ENCODE results near the gene C1GALT1. TPM values are rescaled to one million over a fixed set of nuclear protein-coding genes. Genes with fewer than 3 reads are reported as not detected.

Gene C1GALT1
- total RNA-seq, 1 donor from 2014 or later = 164 TPM

DNA sequence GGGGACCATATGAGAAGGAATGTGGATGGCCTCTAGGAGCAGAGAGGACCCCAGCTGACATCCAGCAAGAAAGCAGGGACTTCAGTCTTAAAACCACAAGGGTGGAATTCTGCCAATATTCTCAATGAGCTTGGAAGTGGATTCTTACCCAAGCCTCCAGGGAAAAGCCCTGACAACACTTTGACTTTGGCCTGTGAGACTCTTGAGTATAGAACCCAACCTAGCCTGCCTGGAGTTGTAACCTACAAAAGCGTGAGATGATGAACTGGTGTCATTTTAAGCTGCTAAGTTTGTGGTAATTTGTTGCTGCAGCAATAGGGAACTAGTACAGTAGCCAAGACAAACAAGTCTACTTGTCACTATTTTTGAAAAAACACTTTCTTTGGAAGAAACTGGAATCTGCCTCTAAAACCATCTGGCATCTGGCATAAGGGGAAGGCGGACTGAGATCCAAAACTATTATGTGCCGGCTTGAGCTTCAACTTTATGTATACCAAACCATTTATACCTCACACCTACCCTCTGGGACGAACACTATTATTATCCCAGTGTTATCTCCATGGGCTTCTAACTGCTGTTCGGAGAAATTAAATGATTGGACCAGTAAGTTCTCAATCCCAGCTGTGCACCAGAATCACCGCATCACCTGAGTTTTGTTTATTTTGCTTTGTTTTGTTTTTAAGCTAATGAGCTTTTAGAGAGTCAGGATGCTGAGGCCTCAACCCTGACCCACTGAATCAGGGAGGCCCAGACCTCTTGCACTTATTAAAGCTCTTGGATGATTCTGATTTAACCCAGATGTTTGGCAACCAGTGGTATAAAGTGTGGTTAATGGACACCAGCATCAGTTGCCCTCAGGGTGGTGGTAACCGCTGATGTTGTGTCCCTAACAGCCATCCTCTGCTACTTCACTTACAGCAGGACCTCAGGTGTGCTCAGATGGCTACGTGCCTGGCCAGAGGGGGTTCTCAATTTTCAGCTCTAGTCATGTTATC lies 83.0 kb downstream of the C1GALT1 start:
- DNase-seq (ENCODE audit: low read depth) = peak; percentile 86

DNA sequence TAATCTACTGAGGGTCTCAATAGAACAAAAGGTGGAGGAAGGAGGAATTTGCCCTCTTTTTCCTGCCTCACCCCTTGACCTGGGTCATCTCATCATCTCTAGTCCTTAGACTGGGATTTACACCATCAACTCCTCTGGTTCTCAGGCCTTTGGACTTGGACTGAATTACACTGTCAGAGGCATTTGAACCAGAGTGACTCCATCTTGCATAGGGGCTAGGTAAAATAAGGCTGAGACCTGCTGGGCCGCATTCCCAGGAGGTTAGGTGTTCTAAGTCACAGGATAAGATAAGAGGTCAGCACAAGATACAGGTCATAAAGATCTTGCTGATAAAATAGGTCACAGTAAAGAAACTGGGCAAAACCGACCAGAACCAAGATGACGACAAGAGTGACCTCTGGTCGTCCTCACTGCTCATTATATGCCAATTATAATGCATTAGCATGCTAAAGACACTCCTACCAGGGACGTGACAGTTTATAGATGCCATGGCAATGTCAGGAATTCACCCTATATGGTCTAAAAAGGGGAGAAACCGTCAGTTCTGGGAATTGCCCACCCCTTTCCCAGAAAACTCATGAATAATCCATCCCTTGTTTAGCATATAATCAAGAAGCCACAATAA lies 84.0 kb downstream of the C1GALT1 start:
- DNase-seq (ENCODE audit: low read depth) = no peak

DNA sequence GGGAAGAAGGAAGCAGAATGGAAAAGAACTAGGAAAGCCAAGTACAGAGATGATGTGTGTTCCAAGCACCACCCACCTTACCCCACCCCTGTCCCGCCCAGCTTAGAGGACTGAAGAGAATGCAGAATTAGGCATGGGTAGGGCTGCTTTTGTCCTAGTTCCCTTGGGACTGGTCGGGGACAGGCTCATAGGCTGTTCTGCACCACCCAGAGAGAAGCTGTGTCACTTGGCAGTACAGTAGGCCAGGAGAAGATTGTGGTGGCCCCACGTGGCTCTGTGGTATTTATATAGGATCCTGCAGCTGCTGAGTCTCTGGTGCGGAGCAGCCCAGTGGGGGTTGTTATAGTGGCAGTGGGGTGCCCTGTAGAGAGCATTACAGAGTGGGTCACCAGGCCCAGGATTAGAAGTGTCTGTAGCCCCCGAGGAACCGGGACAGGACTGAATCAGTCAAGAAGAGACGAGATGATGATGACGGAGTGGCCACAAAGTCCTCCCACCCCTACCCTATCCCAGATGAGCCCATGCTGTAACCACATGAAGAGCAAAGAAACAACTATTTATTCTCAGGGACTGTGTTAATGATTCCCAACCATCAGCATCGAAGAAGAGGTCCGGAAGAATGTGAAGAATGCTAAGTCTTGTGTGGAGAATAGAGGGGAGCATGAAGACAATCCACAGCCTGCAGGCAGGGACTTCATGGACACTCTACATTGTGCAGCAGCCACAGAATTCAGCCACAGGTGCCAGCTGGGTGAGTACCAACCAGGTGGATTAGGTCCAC lies 88.9 kb downstream of the C1GALT1 start:
- DNase-seq (ENCODE audit: low read depth) = peak; percentile 75

DNA sequence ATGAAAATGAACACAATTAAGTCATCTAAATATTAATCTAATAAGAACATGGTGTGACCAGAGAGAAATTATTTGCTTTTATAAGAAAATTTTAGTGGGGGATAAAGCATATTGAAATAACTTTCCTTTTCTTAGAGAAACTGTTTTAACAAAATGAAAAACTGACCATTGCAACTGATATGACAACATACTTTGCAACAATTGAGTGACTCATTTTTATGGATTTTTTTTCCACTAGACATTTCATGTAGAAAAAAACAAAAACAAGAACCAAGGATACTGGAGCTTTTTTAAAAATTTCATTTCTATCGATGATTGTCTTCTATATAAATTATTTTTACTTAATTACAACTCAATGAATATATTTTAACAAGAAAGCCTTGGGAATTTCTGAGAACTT lies 90.0 kb downstream of the C1GALT1 start:
- peak; percentile 19 for DNase-seq (ENCODE audit: low read depth)

DNA sequence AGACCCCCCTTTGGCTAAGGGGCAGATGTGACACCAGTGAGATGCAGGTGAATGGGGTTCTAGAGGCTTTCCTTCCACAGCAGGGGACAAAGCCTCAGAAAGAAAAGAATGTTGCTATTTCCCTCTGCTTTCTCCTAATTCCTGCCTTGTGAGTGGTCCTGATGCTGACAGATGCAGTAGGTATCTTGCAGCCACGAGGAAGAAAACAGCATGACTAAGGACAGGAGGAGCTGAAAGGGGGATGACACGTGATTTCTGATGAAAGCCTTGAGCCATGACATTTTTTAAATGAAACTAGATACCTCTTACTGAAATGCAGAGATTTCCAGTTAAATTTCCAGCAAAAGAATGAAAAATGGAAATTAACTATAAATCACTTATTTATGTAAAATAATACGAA lies 92.4 kb downstream of the C1GALT1 start:
- DNase-seq (ENCODE audit: low read depth) = peak; percentile 28

DNA sequence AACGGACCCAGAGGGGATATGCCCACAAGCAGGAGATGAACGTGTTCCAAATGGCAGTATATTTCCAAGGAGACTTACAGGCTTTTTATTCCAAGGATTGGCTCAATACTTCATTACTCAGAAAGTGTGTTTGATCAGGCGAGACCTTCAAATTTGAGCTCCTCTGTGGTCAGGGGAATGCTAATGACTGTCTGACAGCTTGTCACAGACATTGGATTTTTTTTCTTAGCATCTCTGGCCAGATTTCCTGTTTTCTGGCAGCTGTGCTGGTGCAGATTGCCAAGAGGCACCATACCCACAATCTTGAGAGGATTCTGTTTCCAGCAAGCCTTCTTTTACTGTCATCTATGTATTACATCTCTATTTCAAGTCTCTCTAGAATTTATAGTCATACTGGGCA lies 93.8 kb downstream of the C1GALT1 start:
- DNase-seq (ENCODE audit: low read depth) = peak; percentile 47

DNA sequence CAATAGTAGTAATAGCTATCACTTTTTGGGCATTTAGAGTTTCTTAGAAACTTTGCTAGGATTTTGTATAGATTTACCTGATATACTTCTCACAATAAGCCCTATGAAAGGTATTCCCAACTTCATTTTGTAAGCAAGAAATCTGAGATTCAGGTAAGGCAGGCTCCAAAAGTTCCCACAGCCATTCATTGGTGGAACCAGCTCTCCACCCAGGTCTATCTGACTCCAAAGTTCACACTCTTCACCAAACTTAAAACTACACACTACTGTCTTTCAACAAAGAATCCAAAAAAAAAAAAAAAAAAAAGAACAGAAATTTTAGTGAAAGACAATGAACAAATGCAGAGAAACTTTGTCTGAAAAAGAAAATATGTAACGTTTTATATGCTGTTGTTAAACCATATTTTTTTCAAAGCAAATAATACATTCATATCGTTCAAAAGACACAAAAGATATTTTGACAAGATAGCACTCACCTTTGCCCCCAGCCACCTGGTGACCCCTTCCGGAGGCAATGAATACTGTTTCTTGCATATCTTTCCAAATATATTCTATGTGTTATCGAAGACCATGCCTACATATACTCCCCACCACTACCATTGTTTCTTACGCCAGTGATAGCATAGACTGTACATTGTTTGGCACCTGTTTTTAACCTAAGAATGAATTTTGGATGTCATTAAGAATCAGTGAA lies 108.2 kb downstream of the C1GALT1 start:
- no peak for DNase-seq (ENCODE audit: low read depth)

DNA sequence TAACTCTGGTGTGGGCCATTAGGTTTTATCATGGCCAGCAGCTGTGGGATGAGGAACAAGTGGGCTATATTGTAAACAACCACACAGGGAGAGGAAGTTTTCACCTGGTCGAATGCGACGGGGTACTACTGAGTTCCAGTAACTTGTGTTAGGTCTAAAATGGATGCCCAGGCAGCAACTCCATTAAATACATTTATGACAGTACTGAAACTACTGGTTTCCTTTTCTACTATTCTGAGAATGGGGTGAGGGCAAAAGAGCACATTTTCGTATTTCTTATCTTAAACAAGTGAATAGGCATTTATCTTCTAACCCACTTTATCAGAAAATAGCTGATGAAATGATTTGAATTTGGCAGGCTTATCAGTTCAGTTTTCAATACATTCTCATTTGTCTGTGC lies 109.7 kb downstream of the C1GALT1 start:
- DNase-seq (ENCODE audit: low read depth) = no peak

DNA sequence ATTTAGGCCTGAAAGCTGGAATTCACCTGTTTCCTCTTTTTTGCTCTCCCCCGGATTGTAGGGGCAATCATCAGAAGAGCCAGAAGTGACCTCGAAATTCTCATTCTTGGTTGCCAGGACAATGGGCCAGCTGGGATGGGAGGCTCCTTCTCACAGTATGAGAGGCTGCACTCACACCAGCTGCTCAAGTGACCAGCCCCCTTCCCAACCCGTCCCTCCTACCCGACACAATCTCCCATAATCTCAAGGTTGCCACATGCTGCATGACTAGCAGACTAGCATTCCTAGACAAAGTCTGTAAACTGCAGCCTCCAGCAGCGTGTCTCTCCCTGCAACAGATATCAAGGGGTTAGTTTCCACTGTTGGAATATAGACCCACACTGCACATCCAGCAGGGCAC lies 110.3 kb downstream of the C1GALT1 start:
- no peak for DNase-seq (ENCODE audit: low read depth)

DNA sequence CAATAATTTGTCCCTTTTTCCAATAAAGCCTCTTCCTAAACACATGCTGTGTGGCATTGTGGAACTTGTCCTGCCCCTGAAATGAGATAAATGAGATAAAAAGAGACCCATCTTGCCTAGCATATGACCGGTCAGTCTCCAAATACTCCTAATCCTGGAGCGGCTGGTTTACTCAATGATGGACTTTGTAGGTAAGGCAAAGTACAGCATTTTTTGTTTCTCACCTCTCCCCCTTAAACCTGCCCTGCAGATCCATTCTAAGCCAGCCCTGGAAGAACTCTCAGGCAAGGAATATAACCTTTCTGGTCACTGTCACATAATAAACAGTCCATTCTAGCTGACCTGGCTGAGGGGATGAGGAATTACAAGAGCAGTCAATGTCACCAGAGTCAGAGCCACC lies 110.7 kb downstream of the C1GALT1 start:
- no peak for DNase-seq (ENCODE audit: low read depth)

DNA sequence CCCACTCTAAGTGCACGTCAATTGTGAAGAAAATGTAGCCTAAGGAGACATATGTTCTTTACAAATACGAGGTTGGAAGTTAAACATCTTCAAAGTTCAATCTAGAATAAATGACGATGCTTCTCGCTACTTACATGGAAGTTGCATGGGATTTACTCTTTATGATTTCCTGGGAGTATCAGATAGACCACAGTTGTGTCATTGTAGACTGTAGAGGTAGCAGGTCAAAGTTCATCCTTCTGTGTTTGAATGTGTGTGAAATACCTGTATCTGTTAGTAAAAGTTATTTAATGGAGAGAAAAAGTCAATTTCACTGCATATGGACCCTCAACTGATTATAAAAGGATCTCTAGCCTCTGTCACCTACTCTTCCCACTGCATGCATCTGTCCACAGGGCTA lies 112.6 kb downstream of the C1GALT1 start:
- no peak for DNase-seq (ENCODE audit: low read depth)
